Right lobe of liver (tissue), 4 donors: ENCODE data around the gene ITGAV.

ENCODE experiments used
- POLR2A ChIP-seq: fragments of 450-650 bp; IDR thresholded peaks from one replicate; pipeline ENCODE4 v1.6.1; 2017; ENCODE audit warnings: antibody characterized with exemption, mild to moderate bottlenecking
- TF ChIP-seq, protein P1 (sequence below), 4 donors: fragments of 200-600 bp in 3 of 4; fragments of 450-650 bp in 1 of 4; IDR thresholded peaks; one replicate each; pipeline versions ENCODE4 v1.5.1 to v1.8.0; 2016 to 2022; ENCODE audit warnings: antibody characterized with exemption in 4 of 4, mild to moderate bottlenecking in 2 of 4
- donor health status: DM: no; HTN: no; CAD: no.
- donor health status: DM: no; HTN: no; CAD: no.
- donor health status: DM: no; HTN: yes; CAD: no.

DNA sequence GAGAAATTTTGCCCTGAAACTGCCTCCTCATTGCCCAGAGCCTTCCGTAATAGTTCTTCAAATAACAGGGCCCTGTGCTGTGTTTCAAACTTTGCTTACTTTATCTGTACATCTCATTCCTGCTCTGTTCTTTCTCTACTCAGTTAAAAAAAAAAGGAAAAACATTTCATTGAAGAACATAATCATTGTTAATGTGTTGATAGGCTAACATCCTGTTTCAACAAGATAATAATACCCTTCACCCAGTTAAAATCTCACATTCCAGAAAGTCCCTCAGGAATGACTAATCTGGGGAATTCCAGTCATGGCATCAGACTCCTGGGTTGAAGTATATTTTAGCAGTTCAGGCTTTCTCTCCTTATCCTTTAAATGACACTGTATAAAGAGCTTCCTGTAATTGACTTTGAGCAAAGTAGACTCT lies 45.6 kb upstream of the ITGAV start:
- TF ChIP-seq, protein P1, sequence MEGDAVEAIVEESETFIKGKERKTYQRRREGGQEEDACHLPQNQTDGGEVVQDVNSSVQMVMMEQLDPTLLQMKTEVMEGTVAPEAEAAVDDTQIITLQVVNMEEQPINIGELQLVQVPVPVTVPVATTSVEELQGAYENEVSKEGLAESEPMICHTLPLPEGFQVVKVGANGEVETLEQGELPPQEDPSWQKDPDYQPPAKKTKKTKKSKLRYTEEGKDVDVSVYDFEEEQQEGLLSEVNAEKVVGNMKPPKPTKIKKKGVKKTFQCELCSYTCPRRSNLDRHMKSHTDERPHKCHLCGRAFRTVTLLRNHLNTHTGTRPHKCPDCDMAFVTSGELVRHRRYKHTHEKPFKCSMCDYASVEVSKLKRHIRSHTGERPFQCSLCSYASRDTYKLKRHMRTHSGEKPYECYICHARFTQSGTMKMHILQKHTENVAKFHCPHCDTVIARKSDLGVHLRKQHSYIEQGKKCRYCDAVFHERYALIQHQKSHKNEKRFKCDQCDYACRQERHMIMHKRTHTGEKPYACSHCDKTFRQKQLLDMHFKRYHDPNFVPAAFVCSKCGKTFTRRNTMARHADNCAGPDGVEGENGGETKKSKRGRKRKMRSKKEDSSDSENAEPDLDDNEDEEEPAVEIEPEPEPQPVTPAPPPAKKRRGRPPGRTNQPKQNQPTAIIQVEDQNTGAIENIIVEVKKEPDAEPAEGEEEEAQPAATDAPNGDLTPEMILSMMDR (IDR thresholded peaks at IDR 0.05): no peak
- no peak for TF ChIP-seq POLR2A
